NOMO-1 treated with DMSO at 0.1 percent for 48 hours (cell line): ENCODE data around the gene POLR2L.

Experiments used
- DNase-seq: peaks from one replicate; lab custom pipeline; 2025; ENCODE audit not compliant: unreplicated experiment; lab: John Stamatoyannopoulos, UW

Gene POLR2L

DNA sequence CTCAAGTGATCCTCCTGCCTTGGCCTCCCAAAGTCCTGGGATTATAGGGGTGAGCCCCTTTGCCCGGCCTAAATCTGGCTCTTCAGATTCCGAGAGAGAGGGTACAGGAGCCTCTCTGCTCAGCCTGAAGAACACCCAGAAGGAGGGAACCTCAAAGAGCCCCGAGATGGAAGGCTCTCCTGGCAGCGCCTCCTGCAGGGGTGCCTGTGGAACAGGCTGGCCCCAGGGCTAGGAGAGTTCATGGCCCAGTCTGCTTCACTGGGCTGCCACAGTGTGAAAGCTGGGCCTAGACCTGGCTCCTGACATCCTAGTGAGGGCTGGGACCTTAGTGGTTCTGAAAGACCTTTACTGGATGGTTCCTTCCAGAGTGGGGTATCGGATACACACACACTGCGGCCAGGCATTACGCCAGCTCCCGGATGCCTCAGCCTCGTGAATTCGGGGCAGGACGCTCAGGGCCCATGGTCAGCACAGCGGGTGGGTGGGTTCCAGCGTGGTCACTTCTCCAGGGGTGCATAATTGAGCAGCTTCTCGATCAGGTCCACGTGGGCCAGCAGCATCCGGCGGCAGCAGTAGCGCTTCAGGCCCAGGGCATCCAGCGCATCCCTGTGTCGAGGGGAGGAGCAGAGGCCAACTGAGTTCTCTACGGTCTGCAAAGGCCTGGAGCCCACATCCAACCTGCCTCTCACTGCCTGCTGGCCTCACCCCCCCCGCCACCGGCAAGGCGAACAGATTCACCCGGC lies 2.3 kb downstream of the POLR2L start:
- no peak for DNase-seq

DNA sequence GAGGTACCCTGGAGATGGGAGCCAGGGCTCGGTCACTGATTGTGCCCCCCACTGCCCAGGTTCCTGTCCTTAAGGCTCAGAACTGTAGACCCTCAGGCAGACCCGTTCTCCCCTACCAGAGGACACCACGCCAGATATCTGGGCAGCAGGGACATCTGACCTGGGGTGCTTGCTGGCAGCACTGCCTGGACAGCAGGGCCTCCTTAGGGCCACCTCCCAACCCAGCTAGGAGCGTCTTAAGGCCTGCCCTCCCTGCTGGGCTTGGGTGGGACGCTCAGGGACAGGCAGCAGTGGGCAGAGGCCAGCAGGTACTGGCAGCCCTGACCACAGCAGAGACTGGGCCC lies 3.1 kb downstream of the POLR2L start:
- DNase-seq, result no peak

DNA sequence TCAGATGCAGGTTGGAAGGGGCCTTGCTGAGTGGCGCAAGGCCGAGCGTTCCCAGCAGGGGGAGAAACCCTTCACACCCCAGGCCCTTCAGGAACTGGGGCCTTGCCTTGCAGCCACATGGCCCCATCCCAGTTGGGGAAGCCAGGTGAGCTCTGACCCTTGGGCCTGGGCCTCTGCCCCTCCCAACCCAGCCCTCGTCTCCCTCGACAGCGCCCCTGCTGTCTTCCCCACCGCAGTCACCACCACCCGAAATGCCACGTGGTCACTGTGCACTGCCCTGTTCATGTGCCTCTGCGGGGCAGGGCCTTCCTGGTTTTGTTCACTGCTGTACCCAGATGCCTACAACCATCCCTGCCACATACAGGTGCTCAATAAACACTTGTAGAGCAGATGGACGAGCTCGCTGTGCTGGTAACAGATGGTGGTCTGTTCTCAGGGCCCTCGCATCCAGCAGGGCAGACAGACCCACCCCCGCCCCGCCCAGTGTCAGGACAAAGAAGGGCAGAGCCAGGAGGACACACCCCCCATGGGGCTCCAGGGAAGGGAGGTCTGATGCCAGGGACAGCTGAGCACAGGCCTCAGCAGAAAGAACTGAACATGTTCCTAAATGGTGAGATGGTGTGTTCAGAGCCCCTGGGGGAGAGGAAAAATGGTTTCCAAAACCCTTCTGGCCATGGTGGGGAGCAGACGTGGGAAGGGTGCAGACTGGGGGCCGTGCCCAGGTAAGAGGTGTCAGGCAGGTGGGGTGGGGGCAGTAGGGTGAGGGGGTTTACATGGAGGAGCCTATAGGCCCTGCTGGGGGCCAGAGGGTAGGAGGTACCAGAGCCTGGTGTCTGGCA lies 3.7 kb downstream of the POLR2L start:
- DNase-seq, result no peak

DNA sequence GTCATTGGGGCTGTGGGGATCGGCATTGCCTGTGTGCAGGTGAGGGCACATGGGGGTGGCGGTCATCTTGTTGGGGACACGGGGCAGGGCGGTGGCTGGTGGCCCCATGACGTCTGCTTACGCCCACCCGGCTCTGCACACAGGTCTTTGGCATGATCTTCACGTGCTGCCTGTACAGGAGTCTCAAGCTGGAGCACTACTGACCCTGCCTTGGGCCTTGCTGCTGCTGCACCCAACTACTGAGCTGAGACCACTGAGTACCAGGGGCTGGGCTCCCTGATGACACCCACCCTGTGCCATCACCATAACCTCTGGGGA lies 4.4 kb downstream of the POLR2L start:
- no peak for DNase-seq

DNA sequence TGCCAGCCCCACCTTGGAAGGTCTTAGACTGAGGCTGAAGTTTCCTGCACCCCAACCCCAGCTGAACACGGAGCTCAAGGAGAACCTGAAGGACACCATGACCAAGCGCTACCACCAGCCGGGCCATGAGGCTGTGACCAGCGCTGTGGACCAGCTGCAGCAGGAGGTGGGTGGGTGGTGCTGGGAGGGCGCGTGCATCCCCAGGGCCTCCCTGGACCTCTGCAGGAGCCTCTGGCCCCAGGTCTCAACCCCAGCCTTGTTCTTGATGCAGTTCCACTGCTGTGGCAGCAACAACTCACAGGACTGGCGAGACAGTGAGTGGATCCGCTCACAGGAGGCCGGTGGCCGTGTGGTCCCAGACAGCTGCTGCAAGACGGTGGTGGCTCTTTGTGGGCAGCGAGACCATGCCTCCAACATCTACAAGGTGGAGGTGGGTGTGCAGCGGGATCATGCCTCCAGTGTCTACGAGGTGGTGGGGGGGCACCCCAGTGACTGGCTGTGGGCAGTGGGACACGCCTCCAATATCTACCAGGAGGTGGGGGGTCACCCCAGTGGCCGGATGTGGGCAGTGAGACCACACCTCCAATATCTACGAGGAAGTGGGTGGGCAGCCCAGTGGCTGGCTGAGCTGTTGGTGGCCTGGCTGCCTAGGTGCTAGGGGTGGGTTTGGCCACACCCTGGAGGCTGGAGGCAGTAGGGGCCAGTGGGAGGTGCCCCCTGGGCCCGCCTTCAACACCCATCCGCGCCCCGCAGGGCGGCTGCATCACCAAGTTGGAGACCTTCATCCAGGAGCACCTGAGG lies 4.9 kb downstream of the POLR2L start:
- no peak for DNase-seq

DNA sequence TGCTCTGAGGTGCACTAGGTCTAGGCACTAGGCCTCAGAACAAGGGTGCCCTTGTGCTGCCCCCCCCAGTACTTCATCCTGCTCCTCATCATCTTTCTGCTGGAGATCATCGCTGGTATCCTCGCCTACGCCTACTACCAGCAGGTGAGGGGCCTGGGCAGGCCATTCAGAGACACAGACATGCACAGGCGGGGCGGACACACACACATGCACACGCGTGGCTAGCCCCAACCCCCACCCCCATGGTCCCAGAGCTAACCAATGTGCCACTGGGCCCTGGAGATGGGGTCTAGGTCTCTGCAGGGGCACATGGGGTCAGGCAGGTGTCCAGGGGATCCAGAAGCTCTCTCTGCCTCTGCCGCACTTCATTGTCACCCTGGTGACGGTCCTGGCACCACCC lies 5.6 kb downstream of the POLR2L start:
- no peak for DNase-seq

DNA sequence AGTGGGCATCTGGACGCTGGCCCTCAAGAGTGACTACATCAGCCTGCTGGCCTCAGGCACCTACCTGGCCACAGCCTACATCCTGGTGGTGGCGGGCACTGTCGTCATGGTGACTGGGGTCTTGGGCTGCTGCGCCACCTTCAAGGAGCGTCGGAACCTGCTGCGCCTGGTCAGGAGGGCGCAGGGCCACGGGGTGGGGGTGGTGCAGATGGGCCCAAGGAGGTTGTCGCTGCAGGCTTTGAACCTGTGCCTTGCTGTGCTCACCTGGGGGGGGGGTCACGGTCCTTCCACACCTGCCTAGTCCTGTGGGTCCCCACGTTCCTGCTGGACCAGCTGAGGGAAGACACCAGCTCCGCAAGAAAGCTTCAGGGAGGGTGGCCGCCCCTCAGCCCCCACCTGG lies 6.1 kb downstream of the POLR2L start:
- no peak for DNase-seq

DNA sequence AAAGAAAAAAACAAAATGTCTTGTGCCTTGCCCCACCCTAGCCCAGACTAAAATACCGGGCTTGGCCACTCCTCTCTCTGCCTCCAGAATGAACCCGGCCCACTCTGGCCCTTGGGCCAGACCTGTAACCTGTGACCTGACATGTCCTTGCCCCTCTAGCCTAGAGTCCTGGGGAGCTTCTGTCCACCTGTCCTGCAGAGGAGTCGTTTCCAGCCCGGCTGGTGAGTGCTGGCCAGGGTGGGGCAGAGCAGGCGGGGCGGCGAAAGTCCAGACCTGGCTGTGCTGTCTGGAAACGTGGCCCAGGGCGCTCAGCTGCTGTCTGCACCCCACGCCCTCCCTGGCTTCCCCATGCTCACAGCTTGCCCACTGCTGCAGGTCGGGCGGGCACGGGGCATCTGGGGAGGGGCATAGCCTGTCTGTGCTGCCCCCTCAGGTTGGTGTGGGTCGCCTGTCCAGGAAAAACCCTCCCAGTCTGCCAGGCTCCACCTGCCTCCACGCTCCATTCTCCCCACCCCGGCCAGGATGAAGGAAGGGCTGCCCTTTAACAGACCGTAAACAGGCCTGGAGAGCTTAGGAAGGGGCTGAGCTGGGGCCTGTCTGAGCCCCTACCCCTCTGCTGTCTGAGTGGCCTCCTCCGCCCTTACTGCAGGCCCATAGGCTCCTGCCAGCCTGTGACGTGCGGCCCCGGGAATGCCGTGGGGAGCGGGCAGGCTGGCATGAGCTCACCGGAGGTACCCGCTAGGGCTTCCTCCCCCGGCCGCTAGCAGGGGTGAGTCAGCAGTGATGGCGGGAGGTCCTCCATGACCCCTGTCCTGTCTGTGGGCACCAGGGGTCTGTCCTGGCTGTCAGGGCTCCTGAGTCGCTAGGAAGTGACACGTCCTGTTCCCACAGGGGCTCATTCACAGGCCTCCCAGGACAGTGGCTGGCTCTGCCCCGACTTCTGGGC lies 7.7 kb downstream of the POLR2L start:
- DNase-seq, result no peak

DNA sequence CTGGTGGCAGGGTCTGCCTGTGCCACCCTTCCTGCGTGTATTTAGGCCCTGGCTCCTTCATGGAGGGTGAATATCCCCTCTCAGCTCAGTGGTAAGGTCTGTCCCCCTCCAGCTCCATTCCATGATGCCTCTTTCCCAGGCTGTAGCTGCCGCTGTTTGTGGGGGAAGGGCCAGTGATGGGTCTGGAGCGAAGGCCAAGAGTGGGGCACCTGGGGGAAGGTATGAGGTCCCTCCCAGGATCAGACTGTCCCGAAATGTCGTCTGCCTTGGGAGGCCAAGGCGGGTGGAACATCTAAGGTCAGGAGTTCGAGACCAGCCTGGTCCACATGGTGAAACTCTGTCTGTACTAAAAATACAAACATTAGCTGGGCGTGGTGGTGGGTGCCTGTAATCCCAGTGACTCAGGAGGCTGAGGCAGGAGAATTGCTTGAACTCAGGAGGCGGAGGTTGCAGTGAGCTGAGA lies 8.4 kb downstream of the POLR2L start:
- no peak for DNase-seq

DNA sequence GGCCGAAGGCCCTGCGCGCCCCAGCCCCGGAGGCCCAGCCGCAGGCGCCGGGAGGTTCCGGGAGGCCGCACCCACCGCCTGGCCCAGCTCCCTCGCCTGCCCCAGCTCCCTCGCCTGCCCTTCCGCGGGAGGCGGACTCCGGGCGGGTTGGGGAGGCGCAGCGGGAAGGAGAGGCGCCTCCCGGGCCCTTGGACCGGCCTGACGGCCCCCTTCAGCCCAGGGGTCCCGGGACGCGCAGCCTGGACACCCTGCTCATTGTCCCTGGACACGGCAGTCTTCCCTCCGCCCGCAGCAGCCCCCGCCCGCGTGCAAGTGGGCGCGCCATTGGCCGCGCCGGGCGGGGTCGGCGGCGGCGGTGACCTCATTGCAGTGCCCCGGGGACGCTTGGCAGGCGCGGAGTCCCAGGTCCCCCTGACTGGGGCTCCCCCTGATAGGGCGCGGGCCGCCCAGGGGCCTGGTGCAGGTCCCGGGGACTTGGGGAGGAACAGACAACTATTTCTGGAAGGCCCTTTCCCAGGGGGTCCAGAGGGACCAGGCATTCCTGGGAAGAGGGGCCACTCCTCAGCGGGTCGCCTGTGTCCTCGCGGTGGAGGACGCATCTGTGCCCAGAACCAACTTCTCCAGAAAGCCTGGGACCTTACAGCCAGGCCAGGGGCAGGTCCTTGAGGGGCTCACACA lies 9.1 kb downstream of the POLR2L start:
- no peak for DNase-seq

DNA sequence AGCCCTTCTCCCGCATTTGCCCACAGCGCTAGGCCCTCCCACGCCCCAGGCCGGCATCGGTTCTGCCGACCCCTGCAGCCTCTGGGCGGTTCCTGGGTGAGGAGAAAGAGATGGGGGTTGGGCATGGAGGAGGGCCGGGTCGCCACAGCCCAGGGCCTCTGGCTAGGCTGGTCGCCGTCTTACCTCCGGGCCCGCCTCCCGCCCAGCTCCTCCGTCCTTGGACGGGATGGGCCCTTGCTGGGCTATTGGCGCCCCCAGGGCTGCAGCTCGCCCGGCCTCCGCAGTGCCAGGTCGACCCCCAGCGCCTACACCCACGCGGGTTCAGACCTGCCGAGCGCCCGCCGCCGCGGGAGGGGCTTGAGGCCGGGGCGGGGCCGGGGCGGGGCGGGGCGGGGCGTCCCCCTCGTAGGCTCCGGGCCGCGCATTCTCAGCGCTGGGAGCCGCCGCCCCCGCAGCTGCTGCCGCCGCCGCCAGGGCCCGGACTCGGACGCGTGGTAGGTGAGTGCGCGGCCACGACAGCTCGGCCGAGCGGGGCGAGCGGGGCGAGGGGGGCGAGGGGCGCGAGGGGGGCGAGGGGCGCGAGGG lies 9.7 kb downstream of the POLR2L start, which contains the start of gene CD151:
Gene CD151 (plus strand): TSS at position 424 of the 585 bp plus-strand sequence. CDS start 3,118 bp downstream, outside the sequence.
- no peak for DNase-seq

DNA sequence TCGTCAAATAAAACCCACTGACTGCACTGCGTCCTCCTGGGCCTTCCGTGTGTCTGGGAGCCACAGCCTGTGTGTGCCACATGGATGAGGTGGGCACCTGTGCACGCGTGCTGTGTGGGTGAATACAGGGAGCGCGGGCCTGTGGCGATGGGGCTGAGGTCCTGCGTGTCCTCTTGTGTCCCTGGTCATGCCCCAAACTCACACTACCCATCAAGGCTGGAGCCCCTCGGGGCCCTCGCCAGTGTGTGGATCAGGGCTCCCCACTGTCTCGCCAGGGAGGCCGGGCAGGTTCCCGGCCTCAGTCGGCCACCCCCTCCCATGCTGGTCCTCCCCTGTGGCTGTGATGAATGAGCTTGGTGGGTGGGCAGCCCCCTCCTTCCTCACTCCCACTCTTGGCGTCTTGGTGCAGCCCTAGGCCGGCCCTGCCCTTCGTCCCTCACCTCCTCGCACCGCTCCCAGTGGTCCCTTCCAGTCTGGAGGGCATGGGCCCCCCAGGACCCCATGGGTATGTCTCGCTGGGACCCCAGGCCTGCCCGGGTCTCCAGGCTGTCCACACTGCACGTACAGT lies 10.3 kb downstream of the POLR2L start:
- no peak for DNase-seq

DNA sequence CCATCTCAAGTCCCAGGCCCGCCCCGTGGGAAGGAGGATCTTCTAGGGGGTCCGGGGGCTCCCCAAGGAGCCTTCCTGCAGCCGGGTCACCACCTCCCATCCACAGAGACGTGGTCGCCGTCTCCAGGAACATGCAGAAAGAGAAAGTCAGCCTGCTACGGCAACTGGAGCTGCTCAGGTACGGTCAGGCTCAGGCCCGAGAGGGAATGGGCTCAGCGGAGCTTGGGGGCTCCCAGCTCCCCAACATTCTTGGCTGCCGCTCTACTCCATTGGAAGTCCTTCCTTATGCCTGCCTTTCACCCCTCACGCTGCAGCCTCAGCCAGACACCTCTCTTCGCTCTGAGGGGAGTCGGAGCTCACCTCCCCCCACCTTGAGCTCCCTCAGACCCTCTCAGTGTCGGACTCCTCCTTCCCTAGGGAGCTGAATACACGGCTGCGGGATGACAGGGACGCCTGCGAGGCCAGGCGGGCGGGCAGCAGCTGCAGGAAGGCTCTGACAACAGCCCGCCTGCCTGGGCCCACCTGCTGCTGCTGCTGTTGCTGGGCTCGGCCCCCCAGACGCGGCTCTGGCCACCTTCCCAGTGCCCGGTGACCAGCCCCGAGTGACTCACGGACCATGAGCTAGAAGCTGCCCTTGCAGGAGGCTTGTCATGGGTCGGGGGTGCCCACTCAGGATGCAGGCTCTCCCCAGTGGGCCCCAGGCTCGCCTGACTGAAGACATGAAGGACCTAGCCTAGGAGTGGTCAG lies 11.0 kb downstream of the POLR2L start:
- no peak for DNase-seq

DNA sequence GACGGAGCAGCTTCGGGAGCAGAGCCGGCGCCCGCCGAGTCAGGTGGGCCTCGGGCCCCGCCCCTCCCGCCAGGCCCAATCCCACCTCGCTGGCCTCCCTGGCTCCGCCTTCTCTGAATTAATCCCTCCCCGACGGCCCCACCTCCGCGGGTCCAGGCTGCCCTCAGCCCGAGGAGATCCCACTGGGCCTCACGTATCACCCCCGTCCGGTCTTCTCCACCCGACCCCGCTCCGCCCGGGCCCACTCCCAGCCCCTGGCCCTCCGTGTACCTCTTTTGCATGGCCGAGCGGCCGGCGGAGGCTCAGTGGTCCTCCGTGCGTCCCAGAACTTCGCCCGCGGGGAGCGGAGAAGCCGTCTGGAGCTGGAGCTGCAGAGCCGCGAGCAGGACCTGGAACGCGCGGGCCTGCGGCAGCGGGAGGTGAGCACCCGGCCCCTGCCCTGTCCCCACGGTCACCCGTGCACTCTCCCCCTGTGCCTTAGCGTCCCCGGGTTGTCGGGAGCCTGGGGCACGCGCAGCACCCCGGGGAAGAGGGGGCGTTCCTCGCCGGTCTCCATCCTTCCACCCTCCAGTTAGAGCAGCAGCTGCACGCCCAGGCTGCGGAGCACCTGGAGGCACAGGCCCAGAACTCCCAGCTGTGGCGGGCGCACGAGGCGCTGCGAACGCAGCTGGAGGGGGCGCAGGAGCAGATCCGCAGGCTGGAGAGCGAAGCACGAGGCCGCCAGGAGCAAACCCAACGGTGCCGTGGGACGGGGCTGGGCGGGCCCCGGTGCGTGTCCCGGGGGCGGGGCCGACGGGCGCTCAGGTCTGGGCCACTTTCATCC lies 11.8 kb downstream of the POLR2L start:
- DNase-seq, result peak; percentile 63

DNA sequence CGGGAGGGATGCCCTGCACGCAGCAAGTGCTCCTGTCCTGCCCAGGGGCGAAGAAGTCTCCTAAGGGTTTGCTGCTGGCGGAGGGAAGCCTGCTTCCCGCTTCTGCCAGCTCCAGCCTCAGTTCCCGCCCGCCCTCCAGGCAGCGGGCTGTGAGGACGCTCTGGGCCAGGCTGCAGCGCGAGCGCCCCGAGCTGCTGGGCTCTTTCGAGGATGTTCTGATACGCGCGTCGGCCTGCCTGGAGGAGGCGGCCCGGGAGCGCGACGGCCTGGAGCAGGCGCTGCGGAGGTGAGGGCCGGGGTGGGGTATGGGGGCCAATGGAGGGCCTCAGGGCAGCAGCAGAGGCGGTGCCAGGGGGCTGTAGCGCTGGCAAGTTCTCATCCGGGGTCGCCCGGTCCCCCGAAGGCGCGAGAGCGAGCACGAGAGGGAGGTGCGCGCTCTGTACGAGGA lies 12.5 kb downstream of the POLR2L start:
- no peak for DNase-seq

DNA sequence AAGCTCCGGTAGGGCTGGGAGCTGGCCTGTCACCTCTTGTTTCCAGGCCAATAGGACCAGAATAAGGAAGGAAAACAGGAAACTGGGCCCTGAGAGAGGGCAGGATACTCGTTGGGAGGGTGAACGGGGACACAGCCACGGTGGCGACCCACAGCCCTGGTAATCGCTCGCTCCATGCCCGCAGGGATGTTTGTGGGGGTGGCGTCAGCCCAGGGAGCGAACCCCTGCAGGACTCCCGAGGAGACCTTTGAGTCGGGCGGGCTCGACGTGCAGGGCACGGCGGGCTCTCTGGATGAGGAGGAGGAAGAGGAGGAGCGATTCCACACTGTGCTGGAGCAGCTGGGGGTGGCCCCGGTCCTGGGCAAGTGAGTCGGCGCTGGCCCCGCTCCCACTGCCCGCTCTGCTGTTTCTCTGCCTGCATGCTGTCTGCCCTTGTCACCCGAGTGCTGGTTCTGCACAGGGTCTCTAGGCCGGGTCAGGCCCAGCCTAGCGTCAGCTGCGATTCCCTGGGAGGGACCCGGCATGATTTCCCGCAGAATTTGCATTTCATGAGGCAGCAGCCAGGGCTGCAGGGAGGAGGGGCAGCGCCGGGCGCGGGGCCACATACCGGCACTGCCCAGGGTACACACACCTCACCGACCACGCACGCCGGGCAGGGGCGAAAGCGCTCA lies 13.0 kb downstream of the POLR2L start:
- no peak for DNase-seq

DNA sequence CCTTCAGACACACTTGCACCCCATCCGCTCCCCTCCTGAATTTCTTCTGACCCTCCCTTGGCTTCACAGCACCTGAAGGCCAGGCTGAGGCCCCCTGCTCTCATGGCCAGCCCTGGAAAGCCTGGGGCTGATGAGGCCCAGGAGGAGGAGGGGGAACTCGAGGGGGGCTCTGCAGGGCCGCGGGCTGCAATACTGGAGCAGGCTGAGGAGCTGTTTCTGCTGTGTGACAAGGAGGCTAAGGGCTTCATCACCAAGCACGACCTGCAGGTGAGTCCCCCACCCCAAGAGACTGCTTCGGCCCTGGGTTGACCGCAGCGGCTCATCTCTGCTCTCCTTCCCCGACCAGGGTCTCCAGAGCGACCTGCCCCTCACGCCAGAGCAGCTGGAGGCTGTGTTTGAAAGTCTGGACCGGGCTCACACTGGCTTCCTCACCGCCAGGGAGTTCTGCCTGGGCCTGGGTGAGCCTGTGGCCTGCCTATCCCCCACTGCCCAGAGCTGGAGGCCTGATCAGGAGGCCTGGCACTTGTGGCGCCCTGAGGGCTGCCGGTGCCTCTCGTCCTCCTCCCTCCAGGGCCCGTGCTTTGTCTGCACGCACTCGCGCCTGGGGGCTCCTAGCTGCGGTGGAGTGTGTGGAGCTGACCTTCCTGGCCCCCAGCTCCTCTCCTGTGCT lies 13.7 kb downstream of the POLR2L start:
- no peak for DNase-seq
